ENCODE data around the gene NAGLU.

Gene NAGLU

DNA sequence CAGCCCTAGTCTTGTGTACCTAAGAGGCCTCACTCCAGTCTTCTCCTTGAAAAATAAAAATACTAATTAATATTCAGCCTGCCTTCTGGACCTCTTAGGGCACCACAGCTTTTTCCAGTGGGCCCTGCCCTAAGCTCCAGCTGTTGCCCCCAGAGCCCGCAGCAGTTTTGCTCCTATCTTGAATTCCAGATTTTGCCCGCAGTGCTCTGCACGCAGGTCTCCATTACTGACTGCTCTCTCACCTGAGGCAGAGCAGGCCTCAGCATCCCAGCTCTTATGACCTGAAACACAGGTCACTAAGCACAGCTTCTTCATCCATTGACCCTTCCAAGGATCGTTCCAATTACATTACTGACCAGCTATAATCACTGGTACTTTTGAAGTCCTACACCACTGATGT is 28.4 kb upstream of the NAGLU start:
- no peak for TF ChIP-seq CTCF (IDR thresholded peaks at IDR 0.05; ENCODE audit: extremely low read depth, missing control alignments)
- DNase-seq (ENCODE audit: low spot score): no peak

- no peak for DNase-seq (ENCODE audit: low spot score)
- TF ChIP-seq CTCF (IDR thresholded peaks at IDR 0.05; ENCODE audit: extremely low read depth, missing control alignments): no peak
These were observed 27.4 kb upstream of the NAGLU start for GRCh38 chr17:42508426-42509165.

DNA sequence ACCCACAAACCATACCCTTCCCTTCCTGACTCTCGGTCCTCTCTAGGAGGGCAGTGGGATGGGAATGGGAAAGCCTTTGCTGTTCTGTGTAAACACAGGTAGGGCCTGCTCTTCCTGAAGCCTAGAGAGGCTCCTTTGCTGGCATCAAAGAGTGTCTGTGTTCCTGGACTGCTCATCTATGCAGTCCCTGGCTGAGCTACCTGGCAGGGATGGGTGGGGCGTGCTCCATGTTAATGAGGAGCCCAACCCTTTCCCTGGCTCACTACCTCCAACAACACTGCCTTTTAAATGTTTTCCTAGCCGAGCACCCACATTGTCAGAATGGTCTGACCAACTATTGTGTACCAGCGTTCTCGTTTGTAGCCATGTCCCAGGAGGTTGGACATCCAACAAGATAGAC is 26.6 kb upstream of the NAGLU start:
- TF ChIP-seq CTCF (IDR thresholded peaks at IDR 0.05; ENCODE audit: extremely low read depth, missing control alignments): no peak
- DNase-seq (ENCODE audit: low spot score): no peak

GRCh38 chr17:42509841-42510240 is 26.2 kb upstream of the NAGLU start:
- no peak for TF ChIP-seq CTCF (IDR thresholded peaks at IDR 0.05; ENCODE audit: extremely low read depth, missing control alignments)
- no peak for DNase-seq (ENCODE audit: low spot score)

DNA sequence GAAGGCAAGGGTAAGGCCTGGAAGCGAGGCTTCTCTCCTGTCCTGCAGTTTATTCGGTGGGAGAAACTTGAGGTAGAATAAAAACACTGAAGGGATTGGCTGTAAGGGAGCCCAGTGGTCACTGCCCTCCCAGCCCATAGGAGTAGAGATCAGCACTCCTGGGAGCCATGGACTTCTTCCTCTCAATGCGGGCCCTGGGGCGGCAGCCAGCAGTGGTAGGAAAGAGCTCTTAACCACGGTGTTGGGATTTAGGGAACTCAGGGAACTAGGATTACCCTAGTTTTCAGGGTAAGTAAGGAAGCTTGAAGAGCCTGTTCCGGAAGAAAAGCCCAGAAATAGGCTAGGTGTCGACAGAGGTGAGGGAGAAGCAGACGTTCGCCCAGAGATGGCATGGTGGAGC is 23.8 kb upstream of the NAGLU start:
- TF ChIP-seq CTCF (IDR thresholded peaks at IDR 0.05; ENCODE audit: extremely low read depth, missing control alignments): no peak
- DNase-seq (ENCODE audit: low spot score): no peak

- DNase-seq (ENCODE audit: low spot score): peak; percentile 80
- TF ChIP-seq CTCF (IDR thresholded peaks at IDR 0.05; ENCODE audit: extremely low read depth, missing control alignments): no peak
These were observed 23.2 kb upstream of the NAGLU start for GRCh38 chr17:42512733-42513251.

DNA sequence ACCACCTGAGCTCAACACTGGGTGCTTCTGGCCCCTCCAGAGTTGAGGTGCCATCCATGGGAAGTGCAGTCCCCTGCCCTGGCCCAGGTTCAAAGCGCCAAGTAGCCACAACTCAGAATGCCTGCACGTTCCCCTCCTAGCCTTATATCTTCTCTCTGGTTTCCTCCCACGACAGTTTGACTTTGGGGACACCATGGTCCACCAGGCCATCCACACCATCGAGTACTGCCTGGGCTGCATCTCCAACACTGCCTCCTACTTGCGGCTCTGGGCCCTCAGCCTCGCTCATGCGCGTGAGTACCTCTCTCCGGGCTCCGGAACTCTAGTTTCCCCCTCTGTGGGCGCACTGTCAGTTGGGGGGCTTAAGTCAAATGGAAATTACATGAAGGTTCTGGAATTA is 22.4 kb upstream of the NAGLU start:
- no peak for TF ChIP-seq CTCF (IDR thresholded peaks at IDR 0.05; ENCODE audit: extremely low read depth, missing control alignments)
- no peak for DNase-seq (ENCODE audit: low spot score)
